ENCODE data around the gene EYA2.

DNA sequence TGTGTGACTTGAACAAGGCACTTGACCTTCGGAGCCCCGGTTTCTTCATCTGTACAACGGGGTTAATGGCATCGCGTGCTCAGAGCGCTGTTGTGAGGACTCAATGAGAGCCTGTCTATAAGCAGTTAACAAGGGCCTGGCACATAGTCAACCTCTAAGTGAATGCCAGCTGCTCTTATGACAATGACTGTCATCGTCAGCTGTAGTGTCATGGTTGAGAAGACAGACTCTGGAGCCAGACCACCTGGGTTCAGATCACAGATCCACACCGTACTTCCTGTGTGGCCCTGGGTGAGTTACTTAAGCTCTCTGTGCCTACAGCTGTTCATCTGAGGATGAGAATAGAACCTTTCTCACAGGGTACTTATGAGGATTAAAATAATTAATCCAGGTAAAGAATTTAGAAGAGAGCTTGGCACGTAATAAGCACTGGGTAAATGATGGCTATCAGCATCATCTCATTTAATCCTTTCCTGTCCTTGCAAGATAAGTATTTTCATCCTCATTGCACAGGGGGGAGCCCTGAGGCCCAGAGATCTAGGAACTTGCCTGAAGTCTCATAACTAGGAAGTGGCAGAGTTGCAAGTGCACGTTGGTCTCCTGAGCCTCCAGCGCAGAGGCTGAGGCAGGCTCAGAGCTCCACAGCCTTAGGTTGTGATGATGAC, 105.3 kb downstream of the EYA2 start:
- TF ChIP-seq, protein P1, sequence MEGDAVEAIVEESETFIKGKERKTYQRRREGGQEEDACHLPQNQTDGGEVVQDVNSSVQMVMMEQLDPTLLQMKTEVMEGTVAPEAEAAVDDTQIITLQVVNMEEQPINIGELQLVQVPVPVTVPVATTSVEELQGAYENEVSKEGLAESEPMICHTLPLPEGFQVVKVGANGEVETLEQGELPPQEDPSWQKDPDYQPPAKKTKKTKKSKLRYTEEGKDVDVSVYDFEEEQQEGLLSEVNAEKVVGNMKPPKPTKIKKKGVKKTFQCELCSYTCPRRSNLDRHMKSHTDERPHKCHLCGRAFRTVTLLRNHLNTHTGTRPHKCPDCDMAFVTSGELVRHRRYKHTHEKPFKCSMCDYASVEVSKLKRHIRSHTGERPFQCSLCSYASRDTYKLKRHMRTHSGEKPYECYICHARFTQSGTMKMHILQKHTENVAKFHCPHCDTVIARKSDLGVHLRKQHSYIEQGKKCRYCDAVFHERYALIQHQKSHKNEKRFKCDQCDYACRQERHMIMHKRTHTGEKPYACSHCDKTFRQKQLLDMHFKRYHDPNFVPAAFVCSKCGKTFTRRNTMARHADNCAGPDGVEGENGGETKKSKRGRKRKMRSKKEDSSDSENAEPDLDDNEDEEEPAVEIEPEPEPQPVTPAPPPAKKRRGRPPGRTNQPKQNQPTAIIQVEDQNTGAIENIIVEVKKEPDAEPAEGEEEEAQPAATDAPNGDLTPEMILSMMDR (IDR thresholded peaks at IDR 0.05): no peak
- TF ChIP-seq POLR2AphosphoS5 (IDR thresholded peaks at IDR 0.05) (no peak), POLR2A (IDR thresholded peaks at IDR 0.05) (no peak)

All from breast epithelium (tissue), 3 donors.